ENCODE results near the gene SMIM10L2A.

The SMIM10L2A gene

GRCh38 chrX:135477576-135477975 lies 55.8 kb downstream of the SMIM10L2A start:
- DNase-seq (ENCODE audit: low read depth) = peak; percentile 48
- Histone ChIP-seq H3K27me3 (replicated peaks; ENCODE audit: control insufficient read depth, insufficient read depth, low read length) (peaks cover 42% of the 10 kb centered on the region), H3K9ac (ENCODE audit: low read length) (no peak overlapping the region), H3K4me3 (ENCODE audit: low read length) (no peak overlapping the region), H3K36me3 (ENCODE audit: control insufficient read depth, insufficient read depth, low read length, severe bottlenecking) (no peaks in the 10 kb centered on the region), H3K9me3 (ENCODE audit: control insufficient read depth, low read length) (no peaks in the 10 kb centered on the region), H3K4me1 (ENCODE audit: control insufficient read depth, insufficient read depth, low read length) (no peaks in the 10 kb centered on the region)
